ENCODE results near the gene SCT.

The SCT gene

GRCh38 chr11:643849-644738 is 17.1 kb upstream of the SCT start:
- DNase-seq: no peak

- DNase-seq: no peak
Measured at GRCh38 chr11:643366-643765, 16.4 kb upstream of the SCT start.

- no peak for DNase-seq
Measured at GRCh38 chr11:641806-642370, 14.9 kb upstream of the SCT start.

- no peak for DNase-seq
Measured at GRCh38 chr11:640021-640706, 13.2 kb upstream of the SCT start.

- no peak for DNase-seq
Measured at GRCh38 chr11:639332-639955, 12.5 kb upstream of the SCT start.

- DNase-seq: no peak
Measured at GRCh38 chr11:638631-639331, 11.8 kb upstream of the SCT start.

GRCh38 chr11:637593-638521 is 10.9 kb upstream of the SCT start:
- no peak for DNase-seq

- no peak for DNase-seq
Measured at GRCh38 chr11:637333-637592, 10.3 kb upstream of the SCT start.

- DNase-seq: no peak
Measured at GRCh38 chr11:636511-637332, 9.7 kb upstream of the SCT start, which contains the start of gene DRD4. Gene DRD4 (plus strand): TSS chr11:637269. CDS start chr11:637305, 36 bp downstream.

- DNase-seq: no peak
Measured at GRCh38 chr11:635945-636510, 9.0 kb upstream of the SCT start.

GRCh38 chr11:630871-631270 is 3.9 kb upstream of the SCT start:
- DNase-seq: no peak

- no peak for DNase-seq
Measured at GRCh38 chr11:629237-629583, 2.2 kb upstream of the SCT start.

GRCh38 chr11:628056-628455 is 1.1 kb upstream of the SCT start:
- DNase-seq: no peak

GRCh38 chr11:627308-627576 is 261 bp upstream of the SCT start:
- no peak for DNase-seq

- DNase-seq: no peak
Measured at GRCh38 chr11:625636-626268, 1.2 kb downstream of the SCT start.

- DNase-seq: no peak
Measured at GRCh38 chr11:624705-625635, 2.0 kb downstream of the SCT start, which contains the start of gene CDHR5. Gene CDHR5 (minus strand): TSS chr11:624955. CDS start chr11:624902, 53 bp downstream.

- DNase-seq: no peak
Measured at GRCh38 chr11:623999-624704, 2.8 kb downstream of the SCT start.

- DNase-seq: no peak
Measured at GRCh38 chr11:623349-623869, 3.6 kb downstream of the SCT start.
